ENCODE measurements around the gene GSG1L2. TPM values are rescaled to one million over a fixed set of nuclear protein-coding genes. Genes with fewer than 3 reads are reported as not detected.

Gene GSG1L2
- total RNA-seq, 1 experiment from 2014 or later: not detected

DNA sequence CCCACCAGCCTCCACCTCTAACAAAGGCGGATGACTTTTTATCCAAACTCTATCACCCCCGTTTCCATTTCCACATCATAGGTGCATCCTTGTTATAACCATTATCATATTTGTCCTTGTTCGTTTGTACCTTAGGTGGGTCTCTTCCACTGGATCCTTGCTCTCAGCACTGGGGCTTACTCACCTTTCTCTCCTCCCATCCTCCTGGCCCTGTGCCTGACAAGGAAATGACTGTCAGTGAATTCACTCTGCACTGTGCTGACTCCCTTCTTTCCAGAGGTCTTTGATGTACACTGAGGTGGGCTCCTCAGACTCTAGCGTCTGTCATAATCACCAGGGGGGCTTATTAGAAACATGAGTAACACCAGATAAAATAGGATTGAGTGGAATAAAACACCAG is 3.1 kb downstream of the GSG1L2 start:
- TF ChIP-seq JUND (IDR thresholded peaks at IDR 0.05) (no peak), POLR2AphosphoS5 (IDR thresholded peaks at IDR 0.05; ENCODE audit: low read depth, low read length) (no peak), CEBPB (IDR thresholded peaks at IDR 0.05; ENCODE audit: low read depth) (no peak), ELF1 (IDR thresholded peaks at IDR 0.05; ENCODE audit: borderline replicate concordance, low read depth) (no peak), SRF (IDR thresholded peaks at IDR 0.05; ENCODE audit: low read depth) (no peak), SP1 (IDR thresholded peaks at IDR 0.05; ENCODE audit: low read depth) (no peak), ZFX (IDR thresholded peaks at IDR 0.05) (no peak), EGR1 (IDR thresholded peaks at IDR 0.05; ENCODE audit: low read depth) (no peak), SIN3A (IDR thresholded peaks at IDR 0.05; ENCODE audit: low read depth) (no peak), FOSL1 (IDR thresholded peaks at IDR 0.05; ENCODE audit: low read depth) (no peak), EZH2 (IDR thresholded peaks at IDR 0.05) (no peak)
- TF ChIP-seq, protein P1, sequence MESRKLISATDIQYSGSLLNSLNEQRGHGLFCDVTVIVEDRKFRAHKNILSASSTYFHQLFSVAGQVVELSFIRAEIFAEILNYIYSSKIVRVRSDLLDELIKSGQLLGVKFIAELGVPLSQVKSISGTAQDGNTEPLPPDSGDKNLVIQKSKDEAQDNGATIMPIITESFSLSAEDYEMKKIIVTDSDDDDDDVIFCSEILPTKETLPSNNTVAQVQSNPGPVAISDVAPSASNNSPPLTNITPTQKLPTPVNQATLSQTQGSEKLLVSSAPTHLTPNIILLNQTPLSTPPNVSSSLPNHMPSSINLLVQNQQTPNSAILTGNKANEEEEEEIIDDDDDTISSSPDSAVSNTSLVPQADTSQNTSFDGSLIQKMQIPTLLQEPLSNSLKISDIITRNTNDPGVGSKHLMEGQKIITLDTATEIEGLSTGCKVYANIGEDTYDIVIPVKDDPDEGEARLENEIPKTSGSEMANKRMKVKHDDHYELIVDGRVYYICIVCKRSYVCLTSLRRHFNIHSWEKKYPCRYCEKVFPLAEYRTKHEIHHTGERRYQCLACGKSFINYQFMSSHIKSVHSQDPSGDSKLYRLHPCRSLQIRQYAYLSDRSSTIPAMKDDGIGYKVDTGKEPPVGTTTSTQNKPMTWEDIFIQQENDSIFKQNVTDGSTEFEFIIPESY (IDR thresholded peaks at IDR 0.05; ENCODE audit: extremely low read depth, insufficient replicate concordance, low read length): no peak
- TF ChIP-seq, protein P2, sequence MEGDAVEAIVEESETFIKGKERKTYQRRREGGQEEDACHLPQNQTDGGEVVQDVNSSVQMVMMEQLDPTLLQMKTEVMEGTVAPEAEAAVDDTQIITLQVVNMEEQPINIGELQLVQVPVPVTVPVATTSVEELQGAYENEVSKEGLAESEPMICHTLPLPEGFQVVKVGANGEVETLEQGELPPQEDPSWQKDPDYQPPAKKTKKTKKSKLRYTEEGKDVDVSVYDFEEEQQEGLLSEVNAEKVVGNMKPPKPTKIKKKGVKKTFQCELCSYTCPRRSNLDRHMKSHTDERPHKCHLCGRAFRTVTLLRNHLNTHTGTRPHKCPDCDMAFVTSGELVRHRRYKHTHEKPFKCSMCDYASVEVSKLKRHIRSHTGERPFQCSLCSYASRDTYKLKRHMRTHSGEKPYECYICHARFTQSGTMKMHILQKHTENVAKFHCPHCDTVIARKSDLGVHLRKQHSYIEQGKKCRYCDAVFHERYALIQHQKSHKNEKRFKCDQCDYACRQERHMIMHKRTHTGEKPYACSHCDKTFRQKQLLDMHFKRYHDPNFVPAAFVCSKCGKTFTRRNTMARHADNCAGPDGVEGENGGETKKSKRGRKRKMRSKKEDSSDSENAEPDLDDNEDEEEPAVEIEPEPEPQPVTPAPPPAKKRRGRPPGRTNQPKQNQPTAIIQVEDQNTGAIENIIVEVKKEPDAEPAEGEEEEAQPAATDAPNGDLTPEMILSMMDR (IDR thresholded peaks at IDR 0.05 in 2 of 3, conservative IDR thresholded peaks at IDR 0.05 in 1 of 3; ENCODE audit: borderline replicate concordance in 1 of 3, insufficient read depth in 1 of 3, low read depth in 2 of 3, low read length in 2 of 3): no peak
- TF ChIP-seq, protein P3, sequence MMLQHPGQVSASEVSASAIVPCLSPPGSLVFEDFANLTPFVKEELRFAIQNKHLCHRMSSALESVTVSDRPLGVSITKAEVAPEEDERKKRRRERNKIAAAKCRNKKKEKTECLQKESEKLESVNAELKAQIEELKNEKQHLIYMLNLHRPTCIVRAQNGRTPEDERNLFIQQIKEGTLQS (IDR thresholded peaks at IDR 0.05): no peak
- Histone ChIP-seq H3K4me3 (replicated peaks in 1 of 2; ENCODE audit: low read depth in 1 of 2, low read length in 2 of 2) (no peak overlapping the region), H3K36me3 (ENCODE audit: control insufficient read depth in 1 of 2, insufficient read depth in 2 of 2, low read length in 2 of 2) (no peaks in the 10 kb centered on the region), H3K27me3 (ENCODE audit: insufficient read depth, low read length) (no peaks in the 10 kb centered on the region), H2AFZ (ENCODE audit: low read depth, low read length, poor library complexity, severe bottlenecking) (no peak overlapping the region), H3K4me1 (ENCODE audit: control insufficient read depth in 1 of 2, insufficient read depth in 2 of 2, low read length in 2 of 2) (peaks cover 3 to 12% of the 10 kb centered on the region in 2 experiments; a peak in 2 of 4 replicates), H3K9me2 (ENCODE audit: insufficient read depth) (no peaks in the 10 kb centered on the region), H4K20me1 (ENCODE audit: insufficient read depth) (no peaks in the 10 kb centered on the region), H3K9me3 (ENCODE audit: control insufficient read depth in 1 of 2, insufficient read depth in 1 of 2, low read depth in 1 of 2, low read length in 2 of 2) (no peaks in the 10 kb centered on the region), H3K4me2 (ENCODE audit: low read length) (no peak overlapping the region), H3K9ac (ENCODE audit: low read length) (no peak overlapping the region), H3K79me2 (ENCODE audit: insufficient read depth, low read length) (no peaks in the 10 kb centered on the region), H3K27ac (ENCODE audit: low read depth, low read length) (no peak overlapping the region)
- ChIA-PET RAD21 (ENCODE audit: low non-redundant PET in 1 of 2, low total read pairs in 2 of 2, uncharacterized antibody in 2 of 2, unreplicated experiment in 2 of 2) (interaction anchor here in 1 of 2 experiments (1.0 kb wide), 1 partner anchor 50 kb away, joined by 7 read pairs; no protein-coding TSS in a partner anchor), CTCF (no interaction called here), POLR2A (no interaction called here)
- ATAC-seq: no peak
- DNase-seq (ENCODE audit: low read depth, low spot score): no peak
- BruUV-seq (replicated peaks): no TSS peak
- intact Hi-C loops (cut with micrococcal nuclease): no loop called here
